Right lobe of liver (tissue), 6 donors: ENCODE measurements around the gene ACE2. TPM values are rescaled to one million over a fixed set of nuclear protein-coding genes. Genes with fewer than 3 reads are reported as not detected.

Source experiments
- ATAC-seq, 4 donors: fragments of 200-7000 bp; cut with Tn5 transposase; one replicate each; pipeline ENCODE4 v1.9.1; 2020; ENCODE audit warnings: mild to moderate bottlenecking in 4 of 4, moderate library complexity in 4 of 4
- DNase-seq, 3 donors: peaks; one replicate each; pipeline ENCODE4 v3.0.0-alpha.2; 2020
- H3K27ac ChIP-seq, 3 donors: fragments of 200-600 bp; one replicate each; pipeline ENCODE4 v1.8.0; 2022
- H3K27me3 ChIP-seq, 2 donors: fragments of 200-600 bp; one replicate each; pipeline ENCODE4 v1.8.0; 2022
- H3K36me3 ChIP-seq, 4 donors: fragments of 200-600 bp; sonication (generic) in 1 of 4; one replicate each; pipeline versions ENCODE4 v1.5.1 to v1.8.0; 2017 to 2022; ENCODE audit warnings: control low read depth in 1 of 4
- H3K4me1 ChIP-seq, 4 donors: fragments of 200-600 bp; sonication (generic) in 1 of 4; one replicate each; pipeline versions ENCODE4 v1.5.1 to v1.8.0; 2017 to 2022; ENCODE audit warnings: control low read depth in 1 of 4
- H3K4me3 ChIP-seq, 3 donors: fragments of 200-600 bp; one replicate each; pipeline ENCODE4 v1.8.0; 2022
- H3K9me3 ChIP-seq, 4 donors: fragments of 200-600 bp; sonication (generic) in 1 of 4; one replicate each; pipeline versions ENCODE4 v1.5.1 to v1.8.0; 2017 to 2022; ENCODE audit warnings: control low read depth in 1 of 4
- CTCF ChIP-seq, 4 donors: fragments of 200-600 bp in 3 of 4; fragments of 450-650 bp in 1 of 4; IDR thresholded peaks; one replicate each; pipeline versions ENCODE4 v1.5.1 to v1.8.0; 2016 to 2022; ENCODE audit warnings: antibody characterized with exemption in 4 of 4, mild to moderate bottlenecking in 2 of 4
- POLR2A ChIP-seq: fragments of 450-650 bp; IDR thresholded peaks from one replicate; pipeline ENCODE4 v1.6.1; 2017; ENCODE audit warnings: antibody characterized with exemption, mild to moderate bottlenecking
- WGBS: methylation state at CpG from one replicate; pipeline ENCODE4 v1.1.6; 2018; ENCODE audit warnings: low coverage, low lambda C conversion rate; ENCODE audit not compliant: insufficient coverage; ENCODE audit errors: missing lambda C conversion rate; 5-methylcytosine and 5-hydroxymethylcytosine counted together
- intact Hi-C, 2 donors: fragments of 100-400 bp; cut with DNase I; formaldehyde crosslinking; loops; one replicate each; pipeline versions ENCODE4 v1.11.2 to v1.14.1; 2022
- total RNA-seq, 6 experiments: library from RNA; depleted of rRNA in 2 of 6; stranded (reverse); fragments of >200 nt in 2 of 6; fragmentation: NEBNext Ultra II Directional in 3 of 6; extraction: Animal tissue kit (Norgen Biotek cat#: 25700) in 3 of 6; gene quantifications; one replicate each; pipeline versions ENCODE4 v1.1.0 to v1.2.4, GENCODE V29; 2016 to 2023
- donor health status: DM: no; HTN: yes; CAD: no.
- donor health status: DM: no; HTN: no; CAD: no.
- donor health status: DM: no; HTN: no; CAD: no.
- donor health status: DM: no; HTN: yes; CAD: no.
- donor health status: DM: no; HTN: yes; CAD: no.

The ACE2 gene
- total RNA-seq, 6 experiments from 2014 or later: 0.92 to 8.7 (median 1.4) TPM

GRCh38 chrX:15644560-15644872 lies 43.8 kb upstream of the ACE2 start:
- DNase-seq (no peak), ATAC-seq (no peak)
- Histone ChIP-seq H3K4me3 (no peak overlapping the region), H3K27me3 (peaks cover 0 to 3% of the 10 kb centered on the region in 2 donors), H3K4me1 (no peaks in the 10 kb centered on the region), H3K27ac (no peak overlapping the region), H3K9me3 (no peaks in the 10 kb centered on the region), H3K36me3 (no peaks in the 10 kb centered on the region)
- TF ChIP-seq CTCF (IDR thresholded peaks at IDR 0.05): no peak
- no peak for TF ChIP-seq POLR2A
- 87% methylated on average over 1 of the region's 1 CpG for WGBS
- intact Hi-C loops: no loop called here

- no peak for TF ChIP-seq CTCF (IDR thresholded peaks at IDR 0.05)
- TF ChIP-seq POLR2A: no peak
- Histone ChIP-seq H3K4me1 (no peaks in the 10 kb centered on the region), H3K27me3 (peaks cover 0 to under 1% of the 10 kb centered on the region in 2 donors), H3K36me3 (no peaks in the 10 kb centered on the region), H3K27ac (no peak overlapping the region), H3K9me3 (no peaks in the 10 kb centered on the region), H3K4me3 (no peak overlapping the region)
- 63% methylated on average over 7 of the region's 7 CpGs for WGBS
- ATAC-seq: no peak
- no peak for DNase-seq
- intact Hi-C loops: no loop called here
These were observed 43.2 kb upstream of the ACE2 start for GRCh38 chrX:15643786-15644559.

- Histone ChIP-seq H3K27ac (no peak overlapping the region), H3K9me3 (no peaks in the 10 kb centered on the region), H3K36me3 (no peaks in the 10 kb centered on the region), H3K4me1 (no peaks in the 10 kb centered on the region), H3K27me3 (no peaks in the 10 kb centered on the region), H3K4me3 (no peak overlapping the region)
- intact Hi-C loops: no loop called here
- DNase-seq (no peak), ATAC-seq (no peak)
- no peak for TF ChIP-seq POLR2A
- TF ChIP-seq CTCF (IDR thresholded peaks at IDR 0.05): no peak
These were observed 30.9 kb upstream of the ACE2 start for GRCh38 chrX:15631637-15632036.

- WGBS: 55% methylated on average over 1 of the region's 1 CpG
- Histone ChIP-seq H3K27me3 (no peaks in the 10 kb centered on the region), H3K27ac (no peak overlapping the region), H3K4me3 (no peak overlapping the region), H3K36me3 (no peaks in the 10 kb centered on the region), H3K9me3 (no peaks in the 10 kb centered on the region), H3K4me1 (no peaks in the 10 kb centered on the region)
- ATAC-seq (no peak), DNase-seq (no peak)
- intact Hi-C loops: no loop called here
- TF ChIP-seq POLR2A (no peak), CTCF (IDR thresholded peaks at IDR 0.05) (no peak)
These were observed 22.3 kb upstream of the ACE2 start for GRCh38 chrX:15623054-15623453.
